Fibroblast of the aortic adventitia (primary cell): ENCODE data around the gene USP22. TPM values are rescaled to one million over a fixed set of nuclear protein-coding genes. Genes with fewer than 3 reads are reported as not detected.

Experiments
- DNase-seq: peaks from one replicate; pipeline ENCODE4 v3.0.0-alpha.2; 2010; ENCODE audit warnings: low read depth
- H3K4me3 ChIP-seq: 2 replicates; pipeline ENCODE4 v1.5.1; 2011; ENCODE audit warnings: low read depth, mild to moderate bottlenecking, control low read depth, low read length, moderate library complexity
- total RNA-seq: library from RNA; depleted of rRNA; stranded (reverse); fragments of >200 nt; gene quantifications from 2 replicates; pipeline ENCODE4 v1.2.3, GENCODE V29; 2012; ENCODE audit warnings: low replicate concordance
- TF ChIP-seq, protein P1 (sequence below): IDR thresholded peaks from 2 replicates; pipeline ENCODE4 v1.5.1; 2011; ENCODE audit warnings: mild to moderate bottlenecking, low read length, control low read depth, inconsistent platforms; ENCODE audit not compliant: insufficient read depth

USP22 gene
- total RNA-seq, 1 donor, result 214 TPM

DNA sequence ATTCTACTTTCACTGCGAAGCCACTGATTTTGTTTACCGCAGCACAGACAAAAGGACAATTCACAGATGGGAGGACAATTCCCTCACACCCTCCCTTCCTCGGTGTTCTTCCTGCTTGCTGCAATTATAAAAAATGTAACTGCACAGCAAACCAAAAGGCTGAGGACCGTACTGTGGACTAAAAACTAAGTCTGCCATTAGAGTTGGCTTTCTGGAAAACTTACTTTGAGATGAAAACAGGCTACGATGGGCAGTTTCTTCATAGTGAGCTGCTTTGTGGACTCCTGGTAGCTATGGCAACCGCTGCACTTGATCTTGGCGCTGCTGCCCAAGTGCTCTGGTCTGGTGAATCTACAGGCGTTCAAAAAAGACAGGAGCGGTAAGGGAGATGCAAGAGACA is 35.2 kb downstream of the USP22 start:
- H3K4me3 ChIP-seq, result no peak overlapping the region
- DNase-seq, result no peak
- TF ChIP-seq, protein P1, sequence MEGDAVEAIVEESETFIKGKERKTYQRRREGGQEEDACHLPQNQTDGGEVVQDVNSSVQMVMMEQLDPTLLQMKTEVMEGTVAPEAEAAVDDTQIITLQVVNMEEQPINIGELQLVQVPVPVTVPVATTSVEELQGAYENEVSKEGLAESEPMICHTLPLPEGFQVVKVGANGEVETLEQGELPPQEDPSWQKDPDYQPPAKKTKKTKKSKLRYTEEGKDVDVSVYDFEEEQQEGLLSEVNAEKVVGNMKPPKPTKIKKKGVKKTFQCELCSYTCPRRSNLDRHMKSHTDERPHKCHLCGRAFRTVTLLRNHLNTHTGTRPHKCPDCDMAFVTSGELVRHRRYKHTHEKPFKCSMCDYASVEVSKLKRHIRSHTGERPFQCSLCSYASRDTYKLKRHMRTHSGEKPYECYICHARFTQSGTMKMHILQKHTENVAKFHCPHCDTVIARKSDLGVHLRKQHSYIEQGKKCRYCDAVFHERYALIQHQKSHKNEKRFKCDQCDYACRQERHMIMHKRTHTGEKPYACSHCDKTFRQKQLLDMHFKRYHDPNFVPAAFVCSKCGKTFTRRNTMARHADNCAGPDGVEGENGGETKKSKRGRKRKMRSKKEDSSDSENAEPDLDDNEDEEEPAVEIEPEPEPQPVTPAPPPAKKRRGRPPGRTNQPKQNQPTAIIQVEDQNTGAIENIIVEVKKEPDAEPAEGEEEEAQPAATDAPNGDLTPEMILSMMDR, result no peak

DNA sequence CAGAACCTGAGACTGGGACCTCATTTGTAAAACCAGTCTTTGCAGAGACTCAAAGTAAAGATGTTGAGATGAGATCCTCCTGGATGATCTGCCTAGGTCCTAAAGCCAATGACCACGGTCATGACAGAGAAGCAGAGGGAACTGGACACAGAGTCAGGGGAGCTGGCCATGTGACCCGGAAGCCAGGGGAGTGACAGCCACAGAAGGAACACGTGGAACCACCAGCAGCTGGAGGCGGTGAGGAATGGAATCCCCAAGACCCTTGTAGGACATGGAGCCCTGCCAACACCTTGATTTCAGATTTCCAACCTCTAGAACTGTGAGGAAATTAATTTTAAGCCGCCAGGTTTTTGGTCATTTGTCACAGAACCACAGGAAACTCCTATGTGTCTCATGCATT is 37.0 kb downstream of the USP22 start:
- no peak for DNase-seq
- no peak overlapping the region for H3K4me3 ChIP-seq
- TF ChIP-seq, protein P1, result no peak

DNA sequence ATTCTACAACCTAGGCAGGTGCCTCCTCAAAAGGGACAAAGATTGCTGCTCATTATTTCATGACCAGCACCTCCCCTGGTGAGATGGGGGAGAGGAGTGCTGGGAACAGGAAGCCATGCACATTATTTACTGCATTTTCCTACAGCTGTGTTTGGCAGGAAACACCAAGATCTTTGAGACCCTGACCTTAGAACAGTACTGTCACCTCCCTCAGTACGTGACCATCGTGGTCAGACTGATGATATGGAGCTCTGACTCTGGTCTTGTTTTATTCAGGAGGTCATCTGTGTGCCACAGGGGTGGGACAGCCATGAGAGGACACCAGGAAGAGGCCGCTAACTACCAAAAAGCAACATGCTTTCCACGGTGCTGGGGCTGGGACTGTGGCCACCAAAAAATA is 37.4 kb downstream of the USP22 start:
- TF ChIP-seq, protein P1, result no peak
- DNase-seq, result no peak
- H3K4me3 ChIP-seq, result no peak overlapping the region

DNA sequence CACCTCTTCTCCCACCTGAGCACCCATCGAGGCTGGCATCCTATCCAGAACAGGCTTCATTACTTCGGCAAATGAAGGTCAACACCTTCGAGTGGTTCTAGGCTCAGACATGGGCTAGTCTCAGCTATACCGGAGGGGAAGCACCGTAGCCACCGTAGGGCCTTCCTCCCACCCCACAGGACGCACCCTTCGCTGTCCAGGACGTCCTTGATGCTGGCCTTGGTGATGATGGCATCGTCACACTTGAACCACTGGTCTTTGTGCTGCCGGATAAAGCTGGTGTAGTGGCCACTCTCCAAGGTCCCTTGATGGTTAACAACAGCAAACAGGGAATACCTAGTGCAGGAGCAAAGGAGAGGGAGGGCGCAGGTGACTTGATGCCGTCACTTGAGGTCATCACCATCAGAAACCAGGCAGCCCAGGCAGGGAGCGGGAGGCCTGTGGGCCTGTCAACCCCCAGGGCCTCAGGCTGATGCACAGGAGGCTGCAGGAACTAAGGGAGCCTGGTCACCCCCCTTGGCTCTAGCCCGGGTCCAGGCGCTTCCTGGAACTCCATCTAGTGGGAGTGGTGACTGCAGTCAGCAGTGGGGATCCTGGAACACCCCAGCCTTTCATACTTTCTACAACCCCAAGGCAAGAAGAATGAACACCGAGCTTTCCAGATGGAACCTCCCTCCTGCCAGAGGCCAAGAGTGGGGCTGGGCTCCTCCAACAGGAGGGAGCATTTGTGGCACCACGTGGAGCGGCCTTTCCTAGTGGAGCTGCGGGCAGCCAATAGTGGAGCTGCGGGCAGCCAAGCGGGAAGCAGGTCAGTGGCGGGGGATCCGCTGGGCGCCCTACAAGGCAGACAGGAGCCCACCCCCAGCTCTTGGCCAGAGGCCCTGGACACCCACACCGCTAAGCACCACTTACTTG is 38.5 kb downstream of the USP22 start:
- no peak for DNase-seq
- no peak overlapping the region for H3K4me3 ChIP-seq
- TF ChIP-seq, protein P1, result no peak

DNA sequence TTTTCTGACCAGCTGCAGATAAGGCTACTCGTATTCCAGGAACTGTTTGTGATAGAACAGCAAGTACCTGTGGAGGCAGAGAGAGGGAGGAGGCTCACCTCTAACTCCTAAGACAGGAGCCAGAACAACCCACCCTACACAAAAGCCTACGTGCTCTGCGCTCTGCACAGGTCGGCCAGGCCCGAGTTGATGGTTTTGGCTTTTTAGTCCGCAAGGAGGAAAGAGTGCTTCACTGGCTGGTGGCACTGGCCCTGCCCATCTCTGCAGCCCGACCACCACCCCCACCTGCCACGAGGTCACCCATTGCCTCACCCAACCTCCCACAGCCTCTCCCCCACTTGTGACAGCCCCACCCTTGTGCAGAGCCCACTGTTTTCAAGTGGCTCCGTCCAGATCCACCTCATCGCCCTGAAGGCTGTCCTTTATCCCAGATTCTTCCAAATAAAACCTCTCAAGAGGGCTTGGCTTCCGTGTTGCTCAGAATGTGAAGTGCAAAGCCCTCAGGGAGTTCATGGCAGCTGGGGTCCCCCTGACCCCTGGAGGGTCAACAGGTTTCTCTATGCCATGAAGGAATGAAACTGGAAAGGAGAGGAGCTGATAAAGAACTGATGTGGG is 39.7 kb downstream of the USP22 start:
- TF ChIP-seq, protein P1, result no peak
- no peak for DNase-seq

DNA sequence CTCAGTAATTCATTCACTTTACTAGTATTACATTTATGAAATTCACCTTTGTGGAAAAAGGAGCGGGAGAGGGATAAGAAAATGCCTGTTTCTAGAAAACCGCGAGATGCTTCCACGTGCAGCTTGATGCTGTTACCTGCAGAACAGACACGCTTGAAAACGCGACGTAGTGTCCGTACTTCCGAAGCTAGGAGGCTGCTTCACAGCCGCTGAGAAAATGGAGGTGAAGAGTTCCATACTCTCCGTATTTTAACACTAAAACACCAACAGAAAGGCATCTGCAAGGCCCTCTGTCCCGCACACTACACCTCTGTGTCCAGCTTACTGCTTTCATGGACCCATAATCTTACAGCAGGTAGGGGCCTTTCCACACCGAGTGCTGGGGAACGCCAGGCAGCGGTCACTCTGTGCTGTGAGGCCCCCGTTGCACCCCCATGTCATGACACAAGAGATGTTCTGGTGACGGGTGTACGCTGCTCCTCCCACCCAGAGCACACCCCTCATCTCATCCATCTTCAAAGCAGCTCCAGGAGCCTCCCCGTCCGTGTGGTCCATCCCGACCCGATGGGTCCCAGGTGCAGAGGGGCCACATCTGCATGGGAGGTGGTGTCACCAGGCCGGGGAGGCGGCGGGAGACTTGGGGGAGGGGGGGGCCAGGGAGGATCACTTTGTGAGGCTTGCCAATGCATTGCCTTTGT is 40.4 kb downstream of the USP22 start:
- H3K4me3 ChIP-seq, result no peak overlapping the region
- TF ChIP-seq, protein P1, result no peak
- DNase-seq, result no peak

More for the DNA sequence above, 39.7 kb downstream of the USP22 start:
- H3K4me3 ChIP-seq, result no peak overlapping the region
